ENCODE measurements around the gene DAW1.
"Not testable (repeated sequence)": the region's sequence is repeated elsewhere in the genome, so short reads cannot be mapped to it uniquely, and the experiment has no call there.

Gene DAW1

GRCh38 chr2:227932001-227932400, 60.6 kb downstream of the DAW1 start:
- TF ChIP-seq CTCF (IDR thresholded peaks at IDR 0.05; ENCODE audit: low read depth, low read length, poor library complexity, severe bottlenecking) (no peak), EZH2phosphoT487 (IDR thresholded peaks at IDR 0.05; ENCODE audit: borderline replicate concordance, low read length) (no peak)
- H3K79me2 ChIP-seq (ENCODE audit: control insufficient read depth, low read length): no peaks in the 10 kb centered on the region
- H3F3A ChIP-seq (ENCODE audit: control insufficient read depth, insufficient read depth): no peaks in the 10 kb centered on the region
- no peak overlapping the region for H3K4me2 ChIP-seq (ENCODE audit: low read length)
- H3K4me3 ChIP-seq (ENCODE audit: low read length): no peak overlapping the region
- H3K36me3 ChIP-seq (ENCODE audit: control insufficient read depth, low read length): no peaks in the 10 kb centered on the region
- no peaks in the 10 kb centered on the region for H3K9me2 ChIP-seq (replicated peaks; ENCODE audit: control insufficient read depth, low read length)
- no peaks in the 10 kb centered on the region for H3K4me1 ChIP-seq (ENCODE audit: control insufficient read depth, low read length)
- H4K20me1 ChIP-seq (ENCODE audit: control insufficient read depth, insufficient read depth, low read depth, low read length): no peaks in the 10 kb centered on the region
- H3K27me3 ChIP-seq (ENCODE audit: control insufficient read depth, low read length): no peaks in the 10 kb centered on the region; the same call in 1 of the 2 replicates
- no peaks in the 10 kb centered on the region for H3K9me3 ChIP-seq (ENCODE audit: control insufficient read depth, insufficient read depth, low read length)
- no peak overlapping the region for H3K27ac ChIP-seq (ENCODE audit: low read depth, low read length)

GRCh38 chr2:227932403-227932802, 61.0 kb downstream of the DAW1 start:
- Histone ChIP-seq H3K4me1 (ENCODE audit: control insufficient read depth, low read length) (no peaks in the 10 kb centered on the region), H3K79me2 (ENCODE audit: control insufficient read depth, low read length) (no peaks in the 10 kb centered on the region), H3K4me3 (ENCODE audit: low read length) (no peak overlapping the region), H3K9me3 (ENCODE audit: control insufficient read depth, insufficient read depth, low read length) (no peaks in the 10 kb centered on the region), H3K4me2 (ENCODE audit: low read length) (no peak overlapping the region), H3F3A (ENCODE audit: control insufficient read depth, insufficient read depth) (no peaks in the 10 kb centered on the region), H3K36me3 (ENCODE audit: control insufficient read depth, low read length) (no peaks in the 10 kb centered on the region), H3K27me3 (ENCODE audit: control insufficient read depth, low read length) (no peaks in the 10 kb centered on the region; the same call in 1 of the 2 replicates), H3K9me2 (replicated peaks; ENCODE audit: control insufficient read depth, low read length) (no peaks in the 10 kb centered on the region), H3K27ac (ENCODE audit: low read depth, low read length) (no peak overlapping the region), H4K20me1 (ENCODE audit: control insufficient read depth, insufficient read depth, low read depth, low read length) (no peaks in the 10 kb centered on the region)
- TF ChIP-seq CTCF (IDR thresholded peaks at IDR 0.05; ENCODE audit: low read depth, low read length, poor library complexity, severe bottlenecking) (no peak), EZH2phosphoT487 (IDR thresholded peaks at IDR 0.05; ENCODE audit: borderline replicate concordance, low read length) (no peak)

GRCh38 chr2:227933884-227934283, 62.5 kb downstream of the DAW1 start:
- H3K4me3 ChIP-seq (ENCODE audit: low read length): no peak overlapping the region
- H3K36me3 ChIP-seq (ENCODE audit: control insufficient read depth, low read length): no peaks in the 10 kb centered on the region
- H4K20me1 ChIP-seq (ENCODE audit: control insufficient read depth, insufficient read depth, low read depth, low read length): no peaks in the 10 kb centered on the region
- no peaks in the 10 kb centered on the region for H3K4me1 ChIP-seq (ENCODE audit: control insufficient read depth, low read length)
- no peaks in the 10 kb centered on the region for H3K9me2 ChIP-seq (replicated peaks; ENCODE audit: control insufficient read depth, low read length)
- TF ChIP-seq CTCF (IDR thresholded peaks at IDR 0.05; ENCODE audit: low read depth, low read length, poor library complexity, severe bottlenecking) (no peak), EZH2phosphoT487 (IDR thresholded peaks at IDR 0.05; ENCODE audit: borderline replicate concordance, low read length) (no peak)
- no peak overlapping the region for H3K4me2 ChIP-seq (ENCODE audit: low read length)
- H3F3A ChIP-seq (ENCODE audit: control insufficient read depth, insufficient read depth): no peaks in the 10 kb centered on the region
- H3K27ac ChIP-seq (ENCODE audit: low read depth, low read length): no peak overlapping the region
- no peaks in the 10 kb centered on the region; the same call in 1 of the 2 replicates for H3K27me3 ChIP-seq (ENCODE audit: control insufficient read depth, low read length)
- H3K79me2 ChIP-seq (ENCODE audit: control insufficient read depth, low read length): no peaks in the 10 kb centered on the region
- H3K9me3 ChIP-seq (ENCODE audit: control insufficient read depth, insufficient read depth, low read length): no peaks in the 10 kb centered on the region

- H3K79me2 ChIP-seq (ENCODE audit: control insufficient read depth, low read length); H3K27me3 ChIP-seq (ENCODE audit: control insufficient read depth, low read length); H3K4me1 ChIP-seq (ENCODE audit: control insufficient read depth, low read length); H3F3A ChIP-seq (ENCODE audit: control insufficient read depth, insufficient read depth); H3K9me3 ChIP-seq (ENCODE audit: control insufficient read depth, insufficient read depth, low read length); H3K4me2 ChIP-seq (ENCODE audit: low read length); H3K36me3 ChIP-seq (ENCODE audit: control insufficient read depth, low read length); H4K20me1 ChIP-seq (ENCODE audit: control insufficient read depth, insufficient read depth, low read depth, low read length); H3K4me3 ChIP-seq (ENCODE audit: low read length); H3K9me2 ChIP-seq (replicated peaks; ENCODE audit: control insufficient read depth, low read length); H3K27ac ChIP-seq (ENCODE audit: low read depth, low read length): not testable (repeated sequence)
Measured at GRCh38 chr2:227936249-227936648, 64.8 kb downstream of the DAW1 start.
